ENCODE data around the gene MAD1L1. TPM values are rescaled to one million over a fixed set of nuclear protein-coding genes. Genes with fewer than 3 reads are reported as not detected.
"Not testable (repeated sequence)": the region's sequence is repeated elsewhere in the genome, so short reads cannot be mapped to it uniquely, and the experiment has no call there.

Gene MAD1L1
- total and polyA plus RNA-seq, 3 donors from 2014 or later, result 63.1 to 149 (median 94.6) TPM

GRCh38 chr7:1864161-1864940 is 368.4 kb downstream of the MAD1L1 start:
- no peaks in the 10 kb centered on the region for H3K36me3 ChIP-seq (ENCODE audit: low read depth, missing control alignments)
- intact Hi-C loops (cut with DNase I; ENCODE audit: low total_unique reads), result no loop called here
- H3K9me3 ChIP-seq, result no peaks in the 10 kb centered on the region
- 85 to 94% methylated on average over 17 to 25 of the region's 25 CpGs for WGBS, 2 donors
- DNase-seq, result no peak
- H3K27ac ChIP-seq, result no peak overlapping the region
- TF ChIP-seq POLR2A (IDR thresholded peaks at IDR 0.05), result no peak
- TF ChIP-seq CTCF (IDR thresholded peaks at IDR 0.05), result no peak
- H3K4me3 ChIP-seq, result no peak overlapping the region
- no peaks in the 10 kb centered on the region for H3K27me3 ChIP-seq
- H3K4me1 ChIP-seq, result no peaks in the 10 kb centered on the region

GRCh38 chr7:1863091-1863900 is 369.4 kb downstream of the MAD1L1 start:
- Histone ChIP-seq H3K4me1 (no peaks in the 10 kb centered on the region), H3K27me3 (no peaks in the 10 kb centered on the region), H3K4me3 (no peak overlapping the region), H3K9me3 (no peaks in the 10 kb centered on the region), H3K27ac (no peak overlapping the region), H3K36me3 (ENCODE audit: low read depth, missing control alignments) (no peaks in the 10 kb centered on the region)
- DNase-seq, result no peak
- intact Hi-C loops (cut with DNase I; ENCODE audit: low total_unique reads), result no loop called here
- WGBS, 2 donors, result 89 to 96% methylated on average over 21 to 40 of the region's 40 CpGs
- TF ChIP-seq CTCF (IDR thresholded peaks at IDR 0.05), result no peak
- no peak for TF ChIP-seq POLR2A (IDR thresholded peaks at IDR 0.05)

DNA sequence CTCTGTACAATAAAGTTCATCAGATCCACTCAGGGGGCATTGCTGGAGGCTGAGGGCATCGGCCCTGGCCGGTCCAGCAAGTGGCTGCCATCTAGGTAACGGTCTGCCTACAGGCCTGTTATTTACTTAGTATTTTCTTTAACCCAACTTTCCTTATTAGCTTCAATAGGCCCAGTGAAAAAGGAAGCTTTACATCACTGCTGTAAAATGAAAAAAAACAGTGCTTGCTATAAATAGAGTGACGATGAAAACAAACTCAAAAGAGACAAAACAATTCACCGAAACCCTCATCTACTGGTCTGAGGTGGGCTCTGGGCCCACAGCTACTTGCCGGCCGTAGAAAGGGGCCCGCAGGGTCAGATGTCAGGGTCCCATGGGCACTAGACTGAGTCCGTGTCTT is 370.2 kb downstream of the MAD1L1 start:
- WGBS, 2 donors, result 91 to 92% methylated on average over 9 of the region's 9 CpGs
- no peaks in the 10 kb centered on the region for H3K9me3 ChIP-seq
- H3K27me3 ChIP-seq, result no peaks in the 10 kb centered on the region
- H3K4me3 ChIP-seq, result no peak overlapping the region
- H3K36me3 ChIP-seq (ENCODE audit: low read depth, missing control alignments), result no peaks in the 10 kb centered on the region
- no peak for TF ChIP-seq POLR2A (IDR thresholded peaks at IDR 0.05)
- TF ChIP-seq CTCF (IDR thresholded peaks at IDR 0.05), result no peak
- no peaks in the 10 kb centered on the region for H3K4me1 ChIP-seq
- intact Hi-C loops (cut with DNase I; ENCODE audit: low total_unique reads), result no loop called here
- H3K27ac ChIP-seq, result no peak overlapping the region
- DNase-seq, result no peak

GRCh38 chr7:1861799-1862458 is 370.8 kb downstream of the MAD1L1 start:
- intact Hi-C loops (cut with DNase I; ENCODE audit: low total_unique reads), result no loop called here
- H3K9me3 ChIP-seq, result no peaks in the 10 kb centered on the region
- H3K27ac ChIP-seq, result no peak overlapping the region
- no peaks in the 10 kb centered on the region for H3K36me3 ChIP-seq (ENCODE audit: low read depth, missing control alignments)
- no peaks in the 10 kb centered on the region for H3K27me3 ChIP-seq
- 89 to 91% methylated on average over 3 to 14 of the region's 19 CpGs for WGBS, 2 donors
- DNase-seq, result no peak
- no peaks in the 10 kb centered on the region for H3K4me1 ChIP-seq
- no peak overlapping the region for H3K4me3 ChIP-seq
- no peak for TF ChIP-seq POLR2A (IDR thresholded peaks at IDR 0.05)
- TF ChIP-seq CTCF (IDR thresholded peaks at IDR 0.05), result no peak

DNA sequence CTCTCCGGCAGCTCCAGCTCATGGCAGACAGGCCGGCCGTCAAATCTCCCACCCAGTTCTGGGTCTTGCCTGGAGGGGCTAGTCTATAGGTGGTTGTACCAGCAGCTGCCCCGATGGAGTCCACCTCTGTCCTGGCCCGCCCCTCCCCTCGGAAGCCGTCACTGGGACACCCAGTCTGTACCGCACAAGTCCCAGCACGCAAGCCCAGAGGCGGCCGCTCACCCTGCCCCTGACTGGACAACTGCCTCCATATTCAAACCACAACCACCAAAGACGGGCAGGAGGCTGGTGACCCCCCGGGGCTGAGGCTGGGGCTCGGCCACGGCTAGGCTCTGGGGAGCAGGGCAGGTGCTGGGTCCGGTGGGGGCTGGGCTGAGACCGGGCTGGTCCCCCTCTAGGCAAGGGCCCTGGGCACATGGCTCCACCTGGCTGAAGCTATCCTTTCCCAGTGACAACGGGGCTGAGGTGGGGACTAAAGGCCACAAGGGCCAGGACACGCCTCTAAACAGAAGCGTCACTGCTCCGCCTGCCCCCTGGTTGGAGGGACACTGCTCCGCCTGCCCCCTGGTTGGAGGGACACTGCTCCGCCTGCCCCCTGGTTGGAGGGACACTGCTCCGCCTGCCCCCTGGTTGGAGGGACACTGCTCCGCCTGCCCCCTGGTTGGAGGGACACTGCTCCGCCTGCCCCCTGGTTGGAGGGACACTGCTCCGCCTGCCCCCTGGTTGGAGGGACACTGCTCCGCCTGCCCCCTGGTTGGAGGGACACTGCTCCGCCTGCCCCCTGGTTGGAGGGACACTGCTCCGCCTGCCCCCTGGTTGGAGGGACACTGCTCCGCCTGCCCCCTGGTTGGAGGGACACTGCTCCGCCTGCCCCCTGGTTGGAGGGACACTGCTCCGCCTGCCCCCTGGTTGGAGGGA is 371.6 kb downstream of the MAD1L1 start:
- H3K36me3 ChIP-seq (ENCODE audit: low read depth, missing control alignments); H3K9me3 ChIP-seq; H3K27me3 ChIP-seq; H3K4me1 ChIP-seq; intact Hi-C loops (cut with DNase I; ENCODE audit: low total_unique reads); DNase-seq; H3K4me3 ChIP-seq; H3K27ac ChIP-seq: not testable (repeated sequence)
- 97% methylated on average over 23 of the region's 33 CpGs; no CpG with 5 or more reads in 1 of the 2 donors for WGBS, 2 donors
